ENCODE measurements around the gene RFPL4A. TPM values are rescaled to one million over a fixed set of nuclear protein-coding genes. Genes with fewer than 3 reads are reported as not detected.
"Not testable (repeated sequence)": the region's sequence is repeated elsewhere in the genome, so short reads cannot be mapped to it uniquely, and the experiment has no call there.

RFPL4A gene
- not detected in 2 replicates for total RNA-seq

- not testable (repeated sequence) for H3K4me3 ChIP-seq (ENCODE audit: insufficient read depth, low read length); H3K79me2 ChIP-seq (ENCODE audit: insufficient read depth, low read length); H3K36me3 ChIP-seq (ENCODE audit: insufficient read depth, low read length); H3K9me3 ChIP-seq (ENCODE audit: low read depth, low read length); H3K27me3 ChIP-seq (ENCODE audit: insufficient read depth, low read length); H3K4me2 ChIP-seq (ENCODE audit: insufficient read depth, low read length); H3K4me1 ChIP-seq (ENCODE audit: insufficient read depth, low read length); H3K27ac ChIP-seq (ENCODE audit: low read depth, low read length); DNase-seq (ENCODE audit: insufficient read length, low spot score, missing footprints); H2AFZ ChIP-seq (ENCODE audit: low read length); H4K20me1 ChIP-seq (ENCODE audit: insufficient read depth, low read length)
Observed at GRCh38 chr19:55758797-55759196, at the start of gene RFPL4A. RFPL4A (plus strand) TSS chr19:55759097; CDS start chr19:55761801, 2,704 bp downstream.

GRCh38 chr19:55711719-55712118 is 47.2 kb upstream of the RFPL4A start:
- TF ChIP-seq, protein P1, sequence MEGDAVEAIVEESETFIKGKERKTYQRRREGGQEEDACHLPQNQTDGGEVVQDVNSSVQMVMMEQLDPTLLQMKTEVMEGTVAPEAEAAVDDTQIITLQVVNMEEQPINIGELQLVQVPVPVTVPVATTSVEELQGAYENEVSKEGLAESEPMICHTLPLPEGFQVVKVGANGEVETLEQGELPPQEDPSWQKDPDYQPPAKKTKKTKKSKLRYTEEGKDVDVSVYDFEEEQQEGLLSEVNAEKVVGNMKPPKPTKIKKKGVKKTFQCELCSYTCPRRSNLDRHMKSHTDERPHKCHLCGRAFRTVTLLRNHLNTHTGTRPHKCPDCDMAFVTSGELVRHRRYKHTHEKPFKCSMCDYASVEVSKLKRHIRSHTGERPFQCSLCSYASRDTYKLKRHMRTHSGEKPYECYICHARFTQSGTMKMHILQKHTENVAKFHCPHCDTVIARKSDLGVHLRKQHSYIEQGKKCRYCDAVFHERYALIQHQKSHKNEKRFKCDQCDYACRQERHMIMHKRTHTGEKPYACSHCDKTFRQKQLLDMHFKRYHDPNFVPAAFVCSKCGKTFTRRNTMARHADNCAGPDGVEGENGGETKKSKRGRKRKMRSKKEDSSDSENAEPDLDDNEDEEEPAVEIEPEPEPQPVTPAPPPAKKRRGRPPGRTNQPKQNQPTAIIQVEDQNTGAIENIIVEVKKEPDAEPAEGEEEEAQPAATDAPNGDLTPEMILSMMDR (IDR thresholded peaks at IDR 0.05; ENCODE audit: extremely low read depth, low read depth, low read length), result no peak
- H3K4me2 ChIP-seq (ENCODE audit: insufficient read depth, low read length), result no peak overlapping the region
- H3K79me2 ChIP-seq (ENCODE audit: insufficient read depth, low read length), result no peaks in the 10 kb centered on the region
- H3K27me3 ChIP-seq (ENCODE audit: insufficient read depth, low read length), result no peaks in the 10 kb centered on the region
- no peaks in the 10 kb centered on the region for H3K4me1 ChIP-seq (ENCODE audit: insufficient read depth, low read length)
- DNase-seq (ENCODE audit: insufficient read length, low spot score, missing footprints), result no peak
- H3K27ac ChIP-seq (ENCODE audit: low read depth, low read length), result no peak overlapping the region
- no peaks in the 10 kb centered on the region for H3K9me3 ChIP-seq (ENCODE audit: low read depth, low read length)
- H4K20me1 ChIP-seq (ENCODE audit: insufficient read depth, low read length), result no peaks in the 10 kb centered on the region
- H2AFZ ChIP-seq (ENCODE audit: low read length), result no peak overlapping the region
- H3K36me3 ChIP-seq (ENCODE audit: insufficient read depth, low read length), result no peaks in the 10 kb centered on the region
- no peak overlapping the region for H3K4me3 ChIP-seq (ENCODE audit: insufficient read depth, low read length)

DNA sequence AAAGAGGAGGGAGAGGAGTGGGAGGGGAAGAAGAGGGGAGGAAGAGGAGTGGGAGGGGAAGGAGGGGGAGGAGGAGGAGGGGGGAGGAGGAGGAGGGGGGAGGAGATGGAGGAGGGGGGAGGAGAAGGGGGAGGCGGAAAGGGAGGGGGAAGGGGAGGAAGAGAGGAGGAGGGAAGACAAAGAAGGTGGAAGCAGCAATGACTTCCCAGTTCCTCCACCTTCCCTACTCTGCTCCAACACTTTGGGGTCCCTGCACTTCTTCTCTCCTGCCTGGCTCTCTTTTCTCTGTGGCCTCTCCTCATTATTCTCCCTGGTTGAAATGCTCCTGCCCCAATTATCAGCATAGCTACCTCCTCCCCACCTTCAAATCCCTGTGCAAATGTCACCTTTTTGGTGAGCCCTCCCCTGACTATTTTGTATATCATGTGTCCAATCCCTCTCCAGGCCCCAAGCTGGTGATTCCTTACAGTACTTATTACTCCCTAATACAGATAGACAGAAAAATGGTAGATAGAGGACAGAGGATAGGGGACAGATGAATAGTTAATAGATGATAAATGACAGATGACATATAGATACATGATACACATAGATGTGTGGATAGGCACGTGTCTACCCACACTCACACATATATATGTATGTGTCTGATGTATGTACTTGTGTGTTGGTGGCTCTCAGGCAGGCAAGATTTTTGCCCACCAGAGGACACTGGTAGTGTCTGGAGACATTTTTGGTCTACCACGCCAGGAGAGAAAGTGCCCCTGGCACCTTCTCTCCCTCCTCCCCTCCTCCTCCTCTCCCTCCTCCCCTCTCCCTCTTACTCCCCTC is 45.9 kb upstream of the RFPL4A start:
- Histone ChIP-seq H2AFZ (ENCODE audit: low read length) (no peak overlapping the region), H3K79me2 (ENCODE audit: insufficient read depth, low read length) (no peaks in the 10 kb centered on the region), H3K4me3 (ENCODE audit: insufficient read depth, low read length) (no peak overlapping the region), H3K27me3 (ENCODE audit: insufficient read depth, low read length) (no peaks in the 10 kb centered on the region), H3K9me3 (ENCODE audit: low read depth, low read length) (no peaks in the 10 kb centered on the region), H3K36me3 (ENCODE audit: insufficient read depth, low read length) (no peaks in the 10 kb centered on the region), H4K20me1 (ENCODE audit: insufficient read depth, low read length) (no peaks in the 10 kb centered on the region), H3K27ac (ENCODE audit: low read depth, low read length) (no peak overlapping the region), H3K4me1 (ENCODE audit: insufficient read depth, low read length) (no peaks in the 10 kb centered on the region), H3K4me2 (ENCODE audit: insufficient read depth, low read length) (no peak overlapping the region)
- TF ChIP-seq, protein P1 (IDR thresholded peaks at IDR 0.05; ENCODE audit: extremely low read depth, low read depth, low read length), result no peak
- peak; percentile 55 for DNase-seq (ENCODE audit: insufficient read length, low spot score, missing footprints)

GRCh38 chr19:55716531-55716930 is 42.4 kb upstream of the RFPL4A start:
- Histone ChIP-seq H4K20me1 (ENCODE audit: insufficient read depth, low read length) (no peaks in the 10 kb centered on the region), H3K36me3 (ENCODE audit: insufficient read depth, low read length) (no peaks in the 10 kb centered on the region), H3K4me3 (ENCODE audit: insufficient read depth, low read length) (no peak overlapping the region), H2AFZ (ENCODE audit: low read length) (no peak overlapping the region), H3K4me1 (ENCODE audit: insufficient read depth, low read length) (no peaks in the 10 kb centered on the region), H3K27me3 (ENCODE audit: insufficient read depth, low read length) (no peaks in the 10 kb centered on the region), H3K27ac (ENCODE audit: low read depth, low read length) (no peak overlapping the region), H3K4me2 (ENCODE audit: insufficient read depth, low read length) (no peak overlapping the region), H3K79me2 (ENCODE audit: insufficient read depth, low read length) (no peaks in the 10 kb centered on the region), H3K9me3 (ENCODE audit: low read depth, low read length) (no peaks in the 10 kb centered on the region)
- TF ChIP-seq, protein P1 (IDR thresholded peaks at IDR 0.05; ENCODE audit: extremely low read depth, low read depth, low read length), result no peak
- DNase-seq (ENCODE audit: insufficient read length, low spot score, missing footprints), result no peak
